Activated CD4-positive, alpha-beta T cell treated with anti-CD3 and anti-CD28 coated beads, Interleukin-2, amount 50 U/mL, for 4 hours (primary cell): Measurements from ENCODE around the gene MACROD1.

Source experiments
- DNase-seq, 2 experiments: peaks; one replicate each; pipeline ENCODE4 v3.0.0-alpha.2; 2020

MACROD1 gene

DNA sequence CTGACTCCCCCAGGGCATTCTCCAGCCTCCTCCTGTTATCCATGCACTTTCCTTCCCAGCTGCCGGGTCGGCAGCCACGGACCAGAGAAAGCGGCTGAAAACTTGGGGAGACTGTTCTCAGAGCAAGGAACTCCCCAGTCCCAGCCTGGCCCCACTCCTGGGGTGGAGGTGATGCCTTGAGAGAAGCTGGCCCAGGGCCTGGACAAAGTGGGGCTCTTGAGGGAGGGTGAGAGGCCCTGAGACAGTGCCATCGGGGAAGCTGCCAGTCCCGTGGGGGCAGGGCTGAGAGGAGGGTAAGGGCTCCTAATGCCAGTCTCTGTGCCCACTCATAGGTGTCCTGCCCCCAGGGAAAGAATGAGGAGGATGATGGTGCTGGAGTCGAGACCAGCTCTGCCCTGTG is 76.4 kb downstream of the MACROD1 start:
- DNase-seq, result no peak

DNA sequence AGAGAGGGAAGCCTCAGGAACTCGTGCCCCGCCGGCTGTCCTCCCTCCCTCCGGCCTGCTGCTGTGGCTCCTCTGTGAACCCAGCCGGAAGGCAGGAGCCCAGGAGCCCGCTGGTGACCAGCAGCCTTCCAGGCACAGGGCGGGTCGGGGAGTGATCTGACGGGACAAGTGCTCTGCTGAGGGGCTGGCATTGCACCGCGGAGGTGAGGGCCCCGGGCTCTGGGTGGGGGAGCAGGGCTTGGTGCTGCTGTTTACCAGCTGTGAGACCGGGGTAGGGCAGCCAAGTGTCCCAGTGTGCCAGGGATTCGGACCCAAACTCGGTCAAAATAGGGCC is 76.9 kb downstream of the MACROD1 start:
- DNase-seq, result no peak

DNA sequence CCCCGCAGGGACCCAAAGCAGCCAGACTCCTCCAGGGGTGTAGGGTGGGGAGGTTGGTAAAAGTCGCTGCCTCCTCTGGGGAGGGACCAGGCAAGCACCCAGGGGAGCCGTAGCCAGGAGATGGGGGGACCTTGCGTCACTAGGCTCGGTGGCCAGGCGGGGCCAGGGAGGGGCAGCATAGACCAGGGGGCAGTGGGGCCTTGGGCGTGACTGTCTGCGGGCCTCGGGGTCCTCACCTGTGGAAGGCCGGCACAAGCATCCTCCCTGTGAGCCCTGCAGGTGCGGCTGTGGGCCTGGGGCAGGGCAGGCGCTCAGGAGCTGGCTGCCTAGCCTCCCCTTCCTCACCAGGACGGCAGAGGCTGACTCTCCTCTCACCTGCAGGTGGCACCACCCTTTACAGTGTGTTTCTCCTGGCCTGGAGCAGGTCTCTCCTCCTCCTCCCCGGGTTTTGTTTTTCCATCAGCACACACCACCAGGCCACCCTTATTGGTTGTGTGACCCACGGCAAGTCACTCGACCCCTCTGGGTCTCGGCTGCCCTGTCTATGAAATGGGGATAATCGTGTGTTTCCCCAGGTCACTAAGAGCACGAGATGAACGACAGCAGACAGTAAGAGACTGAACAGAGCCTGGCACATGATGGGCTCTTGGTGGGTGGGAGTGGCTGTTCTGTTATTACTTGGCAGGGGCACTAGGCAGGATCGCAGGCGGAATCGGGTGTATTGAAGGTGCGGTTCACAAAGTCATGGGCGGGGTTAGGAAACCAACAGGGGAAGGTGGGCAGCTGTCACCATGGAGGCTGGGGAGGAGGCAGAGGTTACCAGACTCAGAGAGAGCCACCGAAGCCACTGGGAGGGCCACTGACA is 77.5 kb downstream of the MACROD1 start:
- DNase-seq, result no peak

DNA sequence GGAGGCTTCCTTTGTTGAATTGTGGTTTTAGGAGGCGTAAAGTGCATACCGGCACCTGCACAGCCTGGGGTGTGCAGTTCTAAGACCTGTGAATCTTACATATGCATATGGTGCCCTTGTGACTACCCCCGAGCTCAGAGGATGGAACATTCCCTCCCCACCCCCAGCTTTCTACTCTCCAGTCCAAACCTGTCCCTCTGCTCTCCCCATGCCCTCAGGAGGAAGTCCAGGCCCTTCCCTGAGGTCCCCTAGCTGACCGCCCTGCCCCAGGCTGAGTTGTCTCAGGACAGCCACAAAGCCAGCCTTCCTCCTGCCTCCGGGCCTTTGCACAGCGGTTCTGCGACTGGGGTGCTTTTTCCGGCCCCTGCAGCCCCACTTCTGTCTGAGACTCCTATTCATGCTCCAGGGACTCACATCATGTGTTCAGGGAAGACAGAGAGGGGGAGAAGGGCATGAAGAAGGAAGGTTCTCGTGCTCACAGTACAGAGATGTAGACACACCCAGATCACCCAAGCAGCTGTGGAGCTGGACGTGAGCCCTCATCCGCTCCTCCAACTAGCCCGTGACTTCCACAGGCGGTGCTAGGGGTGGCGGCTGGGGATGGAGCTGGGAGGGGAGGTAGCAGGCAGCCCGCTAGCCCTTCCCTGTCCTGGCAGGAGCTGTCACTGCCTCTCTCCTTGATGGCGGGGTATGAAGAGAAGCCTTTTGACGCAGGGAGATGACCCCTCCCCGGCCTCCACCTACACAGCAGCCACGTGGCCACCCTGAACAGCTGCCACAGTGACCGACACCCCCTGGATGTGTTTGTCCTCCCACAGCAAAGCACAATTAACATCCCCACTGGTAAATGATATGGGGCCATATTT is 79.4 kb downstream of the MACROD1 start:
- no peak for DNase-seq

DNA sequence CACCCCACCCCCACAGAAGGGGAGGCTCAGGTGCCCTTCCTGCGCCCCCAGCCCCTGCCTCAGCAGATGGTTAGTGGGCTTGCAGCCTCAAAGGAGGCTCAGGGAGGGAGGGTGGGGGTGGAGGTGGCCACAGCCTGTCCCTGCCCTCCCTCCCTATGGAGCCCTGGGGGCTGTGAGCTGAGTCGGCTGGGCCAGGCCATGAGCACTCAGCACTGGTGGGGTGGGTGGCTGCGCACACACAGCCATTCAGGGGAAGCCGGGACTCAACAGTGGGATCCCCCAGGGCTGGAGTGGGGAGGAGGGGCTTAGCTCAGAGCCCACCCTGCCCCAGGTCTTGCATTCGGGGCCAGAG is 80.0 kb downstream of the MACROD1 start:
- DNase-seq, result no peak

DNA sequence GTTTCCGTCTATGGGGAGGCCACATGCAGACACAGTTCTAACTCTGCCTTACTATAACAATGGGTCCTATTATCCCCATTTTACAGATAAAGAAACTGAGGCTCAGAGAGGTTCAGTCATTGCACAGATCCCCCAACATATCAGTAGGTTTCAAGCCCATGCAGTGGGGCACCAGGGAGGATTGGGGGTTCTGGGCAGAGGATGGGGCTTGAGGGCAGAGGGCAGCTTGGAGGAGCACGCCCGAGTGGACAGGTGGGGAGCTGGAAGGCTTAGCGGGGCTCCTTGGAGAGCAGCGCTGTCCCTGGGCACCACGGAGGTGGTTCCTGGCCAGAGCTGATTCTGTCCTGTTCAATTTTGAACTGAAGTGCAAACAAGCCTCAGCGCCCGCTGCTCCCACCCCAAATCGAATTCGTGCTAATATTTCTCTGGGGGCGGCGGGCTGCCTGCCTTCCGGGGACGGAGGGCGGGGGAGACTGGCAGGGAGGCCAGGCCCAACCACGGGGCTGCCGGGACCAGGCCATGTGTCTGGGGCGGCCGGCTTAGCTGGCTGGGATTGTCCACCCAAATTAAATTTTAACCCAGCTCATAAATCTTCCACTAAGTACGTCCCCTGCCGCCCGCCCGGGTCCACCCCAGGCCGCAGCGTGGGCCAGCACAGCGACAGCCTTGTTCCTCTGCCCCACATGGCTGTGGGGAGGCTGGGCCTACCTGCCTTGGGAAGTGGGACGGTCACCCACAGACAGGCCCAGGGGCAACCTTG is 80.8 kb downstream of the MACROD1 start:
- no peak for DNase-seq

DNA sequence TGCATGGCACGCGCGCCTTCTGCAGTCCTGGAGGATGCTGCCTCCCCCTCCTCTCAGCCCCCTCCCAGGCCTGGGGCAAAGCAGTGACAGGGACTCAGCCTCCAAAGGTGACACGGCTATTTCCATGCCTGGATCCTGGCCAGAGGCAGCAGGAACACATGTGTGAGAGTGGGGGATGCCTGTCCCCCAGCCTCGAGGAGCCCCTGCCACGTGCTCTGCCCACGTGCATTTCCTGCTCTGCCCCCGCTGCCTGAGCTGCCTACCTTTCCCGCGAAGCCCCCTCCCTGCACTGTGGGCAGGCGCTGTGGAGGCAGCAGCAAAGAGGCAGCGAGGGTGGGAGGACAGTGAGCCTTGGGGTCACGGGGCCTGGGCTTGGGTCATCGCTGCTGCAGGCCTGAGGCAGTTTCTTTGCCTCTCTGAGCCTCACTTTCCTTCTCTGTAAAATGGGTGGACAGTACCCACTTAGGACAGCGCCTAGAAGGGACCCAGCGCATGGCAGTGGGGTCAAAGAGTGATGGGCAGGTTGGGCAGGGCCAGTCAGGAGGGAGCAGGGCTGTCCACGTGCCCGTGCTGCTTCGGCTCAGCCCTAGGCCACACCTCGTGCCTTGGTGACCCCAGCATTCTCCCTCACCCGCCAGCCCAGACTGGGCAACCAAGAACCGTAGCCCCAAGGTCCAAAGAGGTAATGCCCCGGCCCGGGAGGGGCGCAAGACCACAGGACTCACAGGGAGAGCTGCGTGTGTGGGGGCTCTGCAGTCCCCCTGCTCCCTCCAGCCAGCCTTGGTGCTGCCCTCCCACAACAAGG is 81.6 kb downstream of the MACROD1 start:
- DNase-seq, result no peak

DNA sequence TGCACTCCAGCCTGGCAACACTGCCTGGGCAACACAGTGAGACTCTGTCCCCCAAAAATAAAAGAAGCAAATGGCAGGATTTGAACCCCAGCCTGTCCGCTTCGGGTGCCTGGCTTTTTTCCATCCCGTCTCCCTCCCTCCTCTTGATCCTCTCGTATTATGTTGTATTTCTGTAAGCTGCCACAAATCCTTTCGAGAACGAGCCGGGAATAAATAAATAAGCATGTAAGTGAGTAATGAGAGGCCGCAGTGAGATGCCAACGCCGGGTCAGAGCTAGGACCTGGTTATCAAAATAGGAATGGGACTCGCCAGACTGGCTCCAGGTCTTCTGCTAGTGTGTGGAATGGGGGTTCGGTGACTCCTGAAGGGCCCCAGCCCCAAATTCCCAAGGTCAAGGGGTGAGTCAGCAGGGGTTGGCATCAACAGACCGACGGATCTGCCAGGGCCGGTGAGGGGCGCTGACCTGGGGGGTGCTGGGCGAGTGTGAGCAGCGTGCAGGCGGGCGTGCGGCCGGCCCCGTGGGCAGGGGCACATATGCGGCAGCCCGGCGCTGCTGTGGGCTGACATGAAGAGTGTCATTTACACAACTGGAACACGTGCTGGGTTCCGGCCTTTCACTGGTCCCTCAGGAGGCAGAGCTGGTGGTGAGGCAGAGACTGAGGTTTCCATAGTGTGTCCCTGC is 82.4 kb downstream of the MACROD1 start:
- DNase-seq, result no peak

DNA sequence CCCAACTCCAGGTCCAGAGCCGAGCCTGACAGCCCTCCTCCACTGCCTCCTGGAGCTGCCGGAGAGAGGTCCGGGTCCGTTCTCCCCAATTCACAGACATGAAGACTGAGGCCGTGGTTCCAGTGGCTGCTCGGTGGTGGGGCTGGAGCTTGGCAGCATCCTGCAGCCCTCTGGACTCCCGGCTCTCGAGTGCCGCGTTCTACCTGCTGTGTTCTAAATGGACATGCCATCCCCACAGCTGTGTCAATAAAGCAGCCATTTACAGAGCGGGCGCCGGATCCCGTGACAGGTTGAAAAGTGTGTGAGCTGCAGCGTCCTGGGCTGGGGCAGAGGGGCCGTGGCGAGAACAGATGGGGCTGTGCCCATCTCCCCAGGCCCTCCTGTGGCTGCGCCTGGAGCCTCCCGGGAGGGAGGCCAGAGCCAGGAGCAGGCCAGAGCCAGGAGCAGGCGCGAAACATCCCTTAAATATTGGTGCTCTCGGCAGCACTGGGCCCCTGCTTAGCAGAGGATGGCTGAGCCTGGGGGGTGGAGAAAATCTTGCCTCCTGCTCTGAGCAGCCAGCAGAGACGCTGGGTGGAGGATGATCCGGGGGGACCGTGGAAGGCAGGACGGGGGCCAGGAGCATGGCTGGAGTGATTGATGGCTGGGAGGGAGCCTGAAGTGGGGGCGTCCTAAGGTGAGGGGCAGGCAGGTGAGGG is 84.0 kb downstream of the MACROD1 start:
- no peak for DNase-seq

DNA sequence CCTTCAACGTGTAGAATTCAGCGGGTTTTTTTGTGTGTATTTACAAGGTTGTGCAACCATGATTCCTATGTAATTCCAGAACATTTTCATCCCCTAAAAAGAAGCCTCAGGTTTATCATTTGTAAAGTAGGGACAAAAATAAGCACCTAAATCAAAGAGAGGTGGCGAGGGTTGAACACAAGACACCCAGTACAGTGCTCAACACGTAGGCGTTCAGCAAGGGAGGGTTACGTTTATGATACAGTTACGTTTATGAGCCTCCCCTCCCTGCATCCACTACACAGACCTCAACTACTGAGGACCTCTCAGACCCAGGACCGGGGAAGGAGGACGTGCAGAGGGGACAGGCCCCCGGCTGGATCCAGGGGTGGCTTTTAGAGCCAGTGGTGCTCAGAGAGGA is 85.5 kb downstream of the MACROD1 start:
- DNase-seq, result no peak

DNA sequence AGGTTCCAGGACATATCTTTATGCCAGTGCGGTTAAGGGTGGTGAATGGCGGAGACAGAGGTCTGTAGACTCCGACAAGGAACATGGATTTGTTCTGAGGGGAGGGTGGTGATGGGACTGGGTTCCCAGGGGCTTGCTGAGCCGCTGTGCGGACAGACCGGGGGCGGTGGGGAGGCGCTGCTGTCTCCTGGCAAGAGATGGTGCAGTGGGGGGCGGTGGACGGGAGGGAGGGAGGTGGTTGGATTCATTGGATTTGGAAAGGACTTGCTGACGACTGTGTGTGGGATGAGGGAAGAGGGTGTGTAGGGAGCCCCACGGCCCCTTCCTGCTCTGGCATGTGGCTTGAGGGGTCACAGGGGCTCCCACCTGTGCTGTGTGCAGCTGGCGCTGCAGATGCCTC is 87.0 kb downstream of the MACROD1 start:
- DNase-seq, result no peak

DNA sequence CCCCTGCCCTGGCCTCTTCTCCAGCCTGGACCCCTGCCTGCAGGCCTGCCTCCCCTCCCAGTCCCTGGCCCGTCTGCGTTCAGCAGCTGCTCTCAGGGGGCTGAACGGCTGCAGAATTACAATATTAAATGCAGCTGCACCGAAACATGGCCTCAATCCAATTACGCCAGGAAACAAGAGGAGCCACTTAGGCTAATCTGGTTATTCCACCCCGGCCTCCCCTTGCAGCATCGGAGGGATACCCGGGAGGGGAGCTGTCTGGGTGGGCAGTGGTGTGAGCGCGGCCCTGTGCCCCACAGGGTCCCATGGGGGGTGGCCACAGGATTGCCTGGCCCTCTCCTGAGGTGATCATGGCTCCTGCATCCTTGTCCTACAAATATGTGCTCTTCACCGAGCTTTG is 87.6 kb downstream of the MACROD1 start:
- DNase-seq, result no peak

DNA sequence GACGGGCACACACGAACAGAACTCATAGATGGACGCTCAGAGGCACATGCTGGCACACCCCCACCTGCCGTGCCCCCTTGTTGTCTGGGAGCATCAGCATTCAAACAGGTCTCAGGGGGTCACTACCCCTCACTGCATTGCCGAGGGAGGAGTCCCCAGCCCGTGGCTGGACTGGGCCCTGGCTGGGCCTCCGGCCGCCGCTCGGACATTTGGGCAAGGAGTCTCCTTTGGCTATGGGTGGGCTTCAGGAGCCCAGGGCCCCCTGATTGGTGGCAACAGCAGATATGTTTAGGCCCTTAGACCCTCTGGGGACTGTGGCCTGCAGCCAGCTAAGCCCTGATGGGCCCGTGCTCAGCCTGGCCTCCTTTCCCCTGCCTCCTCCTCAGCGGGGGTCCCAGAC is 88.3 kb downstream of the MACROD1 start:
- DNase-seq, result no peak

DNA sequence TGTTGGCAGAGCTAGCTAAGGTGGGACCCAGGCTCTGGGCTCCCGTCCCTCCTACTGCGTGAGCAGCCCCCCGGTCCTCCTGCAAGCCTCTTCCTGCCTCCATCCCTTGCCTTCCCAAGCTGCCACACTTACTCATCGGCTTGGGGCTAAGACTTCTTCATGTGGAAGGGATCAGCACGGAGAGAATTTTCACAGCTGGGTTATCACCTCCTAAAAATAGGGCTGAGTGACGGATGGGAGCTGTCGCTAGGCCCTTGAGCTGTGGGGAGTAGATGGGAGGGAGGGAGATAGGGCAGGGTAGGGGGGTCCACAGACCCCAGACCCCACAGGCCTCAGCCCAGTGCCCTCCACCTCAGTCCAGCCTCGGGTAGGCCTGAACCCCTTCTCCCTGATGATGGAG is 89.2 kb downstream of the MACROD1 start:
- DNase-seq, result no peak

DNA sequence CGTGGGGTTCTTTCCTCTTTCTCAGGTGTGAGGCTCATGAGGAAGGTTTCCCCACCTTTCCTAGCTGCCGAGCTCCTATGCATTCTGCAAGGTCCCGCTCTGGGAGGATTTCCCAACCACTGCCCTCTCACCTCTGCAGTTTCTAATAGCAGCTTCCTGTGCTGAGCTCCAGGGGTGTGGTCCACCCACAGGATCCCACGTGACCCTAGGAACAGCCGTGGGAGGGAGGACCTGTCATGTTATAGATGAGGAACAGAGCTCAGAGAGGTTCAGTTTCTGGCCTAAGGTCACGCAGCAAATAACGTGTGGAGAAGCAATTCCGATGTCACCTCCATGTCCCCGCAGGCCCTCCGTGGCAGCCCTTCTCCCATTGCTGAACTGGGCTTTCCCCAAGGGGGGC is 91.7 kb downstream of the MACROD1 start:
- peak; percentile 16 to 25 for DNase-seq

DNA sequence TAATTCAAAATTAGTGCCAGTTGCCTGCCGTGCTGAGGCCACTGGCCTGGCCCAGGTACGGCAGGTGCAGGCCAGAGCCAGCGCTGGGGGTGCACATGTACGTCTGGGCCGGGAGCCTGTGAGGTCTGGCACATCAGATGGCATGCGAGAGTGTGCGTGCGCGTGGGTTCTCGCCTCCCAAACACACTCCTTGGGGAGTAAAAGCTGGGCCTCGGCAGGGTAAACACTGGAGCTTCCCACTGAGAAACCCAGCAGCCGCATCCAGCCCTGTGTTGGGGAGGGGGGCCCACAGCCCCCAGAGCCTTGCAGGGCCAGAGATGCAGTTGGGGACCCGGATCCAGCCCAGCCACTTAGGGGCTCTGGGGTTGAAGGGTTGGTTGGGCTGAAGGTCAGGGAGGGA is 92.4 kb downstream of the MACROD1 start:
- DNase-seq, result no peak

DNA sequence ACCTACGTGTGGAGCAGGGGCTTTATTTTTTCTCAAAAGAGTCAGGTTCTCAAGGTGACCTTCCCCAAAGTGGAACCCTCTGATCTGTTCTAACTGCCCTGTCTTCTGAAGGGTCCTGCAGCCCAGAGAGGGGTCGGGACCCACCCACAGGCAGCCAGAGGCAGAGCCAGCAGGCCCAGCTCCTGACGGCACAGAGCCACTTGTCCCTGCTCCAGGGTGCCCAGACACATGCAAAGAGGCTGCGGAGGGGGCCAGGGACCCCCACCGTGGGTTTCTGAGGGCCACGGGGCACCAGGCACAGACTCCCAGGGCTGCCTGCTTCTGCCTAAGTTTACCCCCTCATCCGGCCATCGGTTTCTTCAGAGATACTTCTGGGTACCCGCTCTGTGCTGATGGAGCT is 93.0 kb downstream of the MACROD1 start:
- no peak for DNase-seq

DNA sequence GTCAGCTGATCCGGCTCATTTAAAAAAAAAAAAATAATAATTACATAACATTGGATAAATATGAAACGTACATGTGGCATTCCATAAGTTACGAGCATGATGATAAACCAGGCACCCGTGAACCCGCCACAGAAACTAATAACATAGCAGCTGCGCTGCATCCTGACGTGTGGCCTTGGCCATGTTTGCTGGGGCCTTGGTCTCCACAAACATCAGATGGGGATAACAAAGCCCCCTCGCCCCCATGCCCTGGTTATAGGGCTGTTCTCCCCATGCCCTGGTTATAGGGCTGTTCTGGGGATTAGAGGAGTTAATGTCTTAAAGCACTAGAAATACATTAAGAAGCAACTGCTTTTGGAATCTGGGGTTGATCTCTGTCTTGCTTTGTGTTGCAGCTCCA is 93.5 kb downstream of the MACROD1 start:
- no peak for DNase-seq

DNA sequence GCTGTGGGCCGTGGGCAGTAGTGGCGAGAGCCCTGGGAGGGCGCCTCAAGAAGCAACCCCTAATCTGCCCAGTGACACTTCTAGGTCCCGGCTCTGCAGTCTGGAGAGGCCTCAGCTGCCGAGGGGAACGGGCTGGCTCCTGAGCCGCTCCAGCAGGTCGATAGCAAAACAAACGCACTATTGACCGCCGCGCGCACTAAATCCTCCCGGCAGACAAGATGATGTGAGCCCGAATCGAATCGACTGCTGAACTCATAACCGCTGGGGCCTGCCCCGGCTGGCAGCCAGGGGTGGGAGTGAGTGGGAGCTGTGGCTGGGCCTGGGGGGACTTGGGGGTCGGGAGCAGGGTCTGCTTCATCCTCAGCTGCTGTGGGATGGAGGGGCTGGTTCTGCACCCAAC is 94.1 kb downstream of the MACROD1 start:
- DNase-seq, result no peak

DNA sequence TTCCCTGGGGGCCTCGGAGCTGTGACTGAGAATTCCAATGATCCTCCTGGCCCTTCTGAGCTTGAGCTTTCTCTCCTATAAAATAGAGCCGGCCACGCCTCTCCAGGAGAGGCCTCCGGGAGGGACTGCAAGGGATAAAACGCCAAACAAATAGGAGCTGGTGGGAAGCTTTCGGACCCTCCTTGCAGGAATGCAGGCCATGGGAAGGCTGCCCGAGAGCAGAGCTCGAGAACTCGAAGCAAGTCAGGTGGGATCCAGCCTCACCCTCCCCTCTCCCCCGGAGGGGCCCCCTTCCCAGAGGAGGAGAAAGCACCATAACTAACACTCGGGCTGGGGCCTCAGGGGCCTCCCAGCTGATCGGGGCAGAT is 95.6 kb downstream of the MACROD1 start:
- no peak for DNase-seq
